DOHH2 (cell line): Measurements from ENCODE around the gene TEDC2.

Experiments used
- EZH2phosphoT487 ChIP-seq: fragments of 200-600 bp; sonication (generic); IDR thresholded peaks from 2 replicates; pipeline ENCODE4 v1.6.1; 2017; ENCODE audit warnings: borderline replicate concordance, mild to moderate bottlenecking, antibody characterized with exemption, low read length, moderate library complexity, mixed read lengths
- TF ChIP-seq, protein P1 (sequence below): fragments of 200-600 bp; sonication (generic); IDR thresholded peaks from one replicate; pipeline ENCODE4 v1.5.1; 2014; ENCODE audit warnings: antibody characterized with exemption, mild to moderate bottlenecking, low read depth, low read length; ENCODE audit not compliant: poor library complexity, severe bottlenecking

DNA sequence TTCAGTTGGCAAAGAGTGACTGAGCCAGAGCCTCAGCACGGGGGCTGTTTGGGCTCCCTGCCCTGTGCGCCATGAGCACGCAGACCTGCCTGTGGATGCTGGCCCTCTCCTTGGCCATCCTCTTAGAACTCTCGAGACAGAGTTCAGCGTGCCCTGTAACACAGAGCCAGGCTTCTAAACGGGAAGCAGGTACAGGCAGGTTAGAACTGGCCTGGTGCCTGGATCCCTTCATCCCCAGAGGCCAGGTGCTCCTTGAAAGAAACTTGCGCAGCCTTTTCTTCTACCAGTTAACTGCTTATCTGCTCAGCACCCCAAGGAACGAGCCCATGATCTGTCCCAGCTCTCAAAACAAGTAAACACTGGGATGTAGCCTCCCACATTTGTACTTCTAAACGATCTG lies 23.8 kb upstream of the TEDC2 start:
- TF ChIP-seq, protein P1, sequence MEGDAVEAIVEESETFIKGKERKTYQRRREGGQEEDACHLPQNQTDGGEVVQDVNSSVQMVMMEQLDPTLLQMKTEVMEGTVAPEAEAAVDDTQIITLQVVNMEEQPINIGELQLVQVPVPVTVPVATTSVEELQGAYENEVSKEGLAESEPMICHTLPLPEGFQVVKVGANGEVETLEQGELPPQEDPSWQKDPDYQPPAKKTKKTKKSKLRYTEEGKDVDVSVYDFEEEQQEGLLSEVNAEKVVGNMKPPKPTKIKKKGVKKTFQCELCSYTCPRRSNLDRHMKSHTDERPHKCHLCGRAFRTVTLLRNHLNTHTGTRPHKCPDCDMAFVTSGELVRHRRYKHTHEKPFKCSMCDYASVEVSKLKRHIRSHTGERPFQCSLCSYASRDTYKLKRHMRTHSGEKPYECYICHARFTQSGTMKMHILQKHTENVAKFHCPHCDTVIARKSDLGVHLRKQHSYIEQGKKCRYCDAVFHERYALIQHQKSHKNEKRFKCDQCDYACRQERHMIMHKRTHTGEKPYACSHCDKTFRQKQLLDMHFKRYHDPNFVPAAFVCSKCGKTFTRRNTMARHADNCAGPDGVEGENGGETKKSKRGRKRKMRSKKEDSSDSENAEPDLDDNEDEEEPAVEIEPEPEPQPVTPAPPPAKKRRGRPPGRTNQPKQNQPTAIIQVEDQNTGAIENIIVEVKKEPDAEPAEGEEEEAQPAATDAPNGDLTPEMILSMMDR, result no peak
- no peak for TF ChIP-seq EZH2phosphoT487
